Measurements from ENCODE around the gene REXO5. TPM values are rescaled to one million over a fixed set of nuclear protein-coding genes. Genes with fewer than 3 reads are reported as not detected.

Gene REXO5
- total and polyA plus RNA-seq, 2 of the 13 experiments (the other 11 are each of a cell fraction or from before 2014, with no cell fraction given) = 5.9 to 13.1 TPM

- peaks cover 14 to 44% of the 10 kb centered on the region in 2 experiments for H3K36me3 ChIP-seq (replicated peaks in 1 of 2; ENCODE audit: control insufficient read depth in 1 of 2, insufficient read depth in 2 of 2, low read length in 2 of 2)
- H3K27ac ChIP-seq (ENCODE audit: extremely low read length, insufficient read depth, low read length) = no peak overlapping the region
- intact Hi-C loops (cut with micrococcal nuclease; ENCODE audit: unreplicated experiment) = no loop called here
- DNase-seq (ENCODE audit: low spot score) (no peak), ATAC-seq (no peak), FAIRE-seq (no peak)
- no peaks in the 10 kb centered on the region for H3K4me1 ChIP-seq (ENCODE audit: insufficient read depth, low read length)
- no peaks in the 10 kb centered on the region for H3K27me3 ChIP-seq (ENCODE audit: control insufficient read depth in 1 of 2, insufficient read depth in 2 of 2, low read length in 2 of 2)
- in situ Hi-C loops (cut with HindIII; ENCODE audit: extremely low pct_ligation_motif_present, low pct_unique_long_range_greater_than_20kb) = no loop called here
- no peaks in the 10 kb centered on the region for H4K20me1 ChIP-seq (ENCODE audit: insufficient read depth, low read length)
- H3K9ac ChIP-seq (ENCODE audit: insufficient read depth, low read depth, low read length) = no peak overlapping the region
- ChIA-PET POLR2A (no interaction called here), CTCF (ENCODE audit: low intra/inter-chr PET ratio, low total read pairs) (no interaction called here)
- H3K9me3 ChIP-seq (ENCODE audit: low read length) = no peaks in the 10 kb centered on the region
- WGBS (ENCODE audit: low lambda C conversion rate) = 97% methylated on average over 2 of the region's 2 CpGs
- no peak for TF ChIP-seq ONECUT2 (CRISPR knock-in tag; IDR thresholded peaks at IDR 0.05)
- no peak for TF ChIP-seq MIER2 (CRISPR knock-in tag; IDR thresholded peaks at IDR 0.05)
- TF ChIP-seq CEBPG (CRISPR knock-in tag; IDR thresholded peaks at IDR 0.05) = no peak
- TF ChIP-seq ZNF615 (CRISPR knock-in tag; IDR thresholded peaks at IDR 0.05; ENCODE audit: borderline replicate concordance) = no peak
- TF ChIP-seq ZNF33B (CRISPR knock-in tag; IDR thresholded peaks at IDR 0.05) = no peak
- TF ChIP-seq NR2F2 (IDR thresholded peaks at IDR 0.05; ENCODE audit: borderline replicate concordance, low read depth) = no peak
- no peak for TF ChIP-seq ARHGAP35 (CRISPR knock-in tag; IDR thresholded peaks at IDR 0.05; ENCODE audit: borderline replicate concordance)
- no peak for TF ChIP-seq ATF3 (CRISPR knock-in tag; IDR thresholded peaks at IDR 0.05)
- no peak for TF ChIP-seq ZC3H13 (CRISPR knock-in tag; IDR thresholded peaks at IDR 0.05)
- no peak for TF ChIP-seq ZNF337 (CRISPR knock-in tag; IDR thresholded peaks at IDR 0.05; ENCODE audit: borderline replicate concordance, low read depth)
- TF ChIP-seq ZNF550 (CRISPR knock-in tag; IDR thresholded peaks at IDR 0.05; ENCODE audit: borderline replicate concordance) = no peak
- TF ChIP-seq CREM (IDR thresholded peaks at IDR 0.05) = no peak
- TF ChIP-seq CREM (CRISPR knock-in tag; IDR thresholded peaks at IDR 0.05) = no peak
- TF ChIP-seq MEF2D (CRISPR knock-in tag; IDR thresholded peaks at IDR 0.05) = no peak
- TF ChIP-seq, protein P1, sequence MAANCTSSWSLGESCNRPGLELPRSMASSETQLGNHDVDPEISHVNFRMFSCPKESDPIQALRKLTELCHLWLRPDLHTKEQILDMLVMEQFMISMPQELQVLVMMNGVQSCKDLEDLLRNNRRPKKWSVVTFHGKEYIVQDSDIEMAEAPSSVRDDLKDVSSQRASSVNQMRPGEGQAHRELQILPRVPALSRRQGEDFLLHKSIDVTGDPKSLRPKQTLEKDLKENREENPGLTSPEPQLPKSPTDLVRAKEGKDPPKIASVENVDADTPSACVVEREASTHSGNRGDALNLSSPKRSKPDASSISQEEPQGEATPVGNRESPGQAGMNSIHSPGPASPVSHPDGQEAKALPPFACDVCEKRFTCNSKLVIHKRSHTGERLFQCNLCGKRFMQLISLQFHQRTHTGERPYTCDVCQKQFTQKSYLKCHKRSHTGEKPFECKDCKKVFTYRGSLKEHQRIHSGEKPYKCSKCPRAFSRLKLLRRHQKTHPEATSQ (CRISPR knock-in tag; IDR thresholded peaks at IDR 0.05; ENCODE audit: borderline replicate concordance) = no peak
- no peak for TF ChIP-seq ZEB1 (IDR thresholded peaks at IDR 0.05; ENCODE audit: insufficient replicate concordance, low read depth)
- no peak for TF ChIP-seq BCL3 (CRISPR knock-in tag; IDR thresholded peaks at IDR 0.05)
- BruUV-seq (replicated peaks) = no TSS peak
- H3K4me2 ChIP-seq (ENCODE audit: low read depth, low read length) = no peak overlapping the region
- H3K4me3 ChIP-seq (replicated peaks in 1 of 3; ENCODE audit: insufficient read depth in 1 of 3, low read depth in 2 of 3, low read length in 3 of 3) = no peak overlapping the region
- H2AFZ ChIP-seq (ENCODE audit: low read length) = no peak overlapping the region
- no peaks in the 10 kb centered on the region for H3K79me2 ChIP-seq (ENCODE audit: insufficient read depth, low read length)
Measured at GRCh38 chr16:20844054-20844453, 37.7 kb downstream of the REXO5 start.

Data from HepG2 (cell line).